Spleen (tissue), 7 donors: Measurements from ENCODE around the gene CA10.

ENCODE experiments used
- CTCF ChIP-seq, 11 experiments: fragments of 200-600 bp in 7 of 11; fragments of 450-650 bp in 4 of 11; sonication (generic) in 4 of 11; IDR thresholded peaks in 8 of 11; conservative IDR thresholded peaks in 3 of 11; 1 replicate in 7 of 11; 2 replicates in 4 of 11; pipeline versions ENCODE4 v1.4.0 to v1.8.0; 2016 to 2021; ENCODE audit warnings: antibody characterized with exemption in 11 of 11, inconsistent platforms in 4 of 11, mild to moderate bottlenecking in 1 of 11
- POLR2AphosphoS5 ChIP-seq, 3 donors: sonication (generic); formaldehyde crosslinking; IDR thresholded peaks; one replicate each; pipeline ENCODE4 v1.5.1; 2017; ENCODE audit warnings: antibody characterized with exemption in 3 of 3
- donor health status: DM: no; HTN: no; CAD: no; lungs with moderate emphysema.
- donor health status: DM: no; HTN: no; CAD: no.
- donor health status: DM: no; HTN: no; CAD: no.

GRCh38 chr17:52011064-52011463 lies 147.4 kb downstream of the CA10 start:
- TF ChIP-seq POLR2AphosphoS5 (IDR thresholded peaks at IDR 0.05) (no peak), CTCF (IDR thresholded peaks at IDR 0.05 in 8 of 11, conservative IDR thresholded peaks at IDR 0.05 in 3 of 11) (no peak)
